Keratinocyte (primary cell): ENCODE results near the gene ADGRV1.

Experiments
- CTCF ChIP-seq, 3 experiments: IDR thresholded peaks in 1 of 3; conservative IDR thresholded peaks in 1 of 3; optimal IDR thresholded peaks in 1 of 3; 2 replicates in 2 of 3; 3 replicates in 1 of 3; pipeline versions ENCODE3 to v1.5.1; 2011; ENCODE audit warnings: low read length in 3 of 3, mild to moderate bottlenecking in 3 of 3, moderate library complexity in 2 of 3, control low read depth in 1 of 3, inconsistent platforms in 1 of 3; ENCODE audit not compliant: insufficient read depth in 2 of 3; ENCODE audit errors: extremely low read depth in 1 of 3
- EZH2 ChIP-seq: IDR thresholded peaks from one replicate; pipeline ENCODE4 v1.6.1; 2012; ENCODE audit warnings: inconsistent platforms, mild to moderate bottlenecking, low read length, moderate library complexity

- TF ChIP-seq CTCF (optimal IDR thresholded peaks at IDR 0.05 in 1 of 3, IDR thresholded peaks at IDR 0.05 in 1 of 3, conservative IDR thresholded peaks at IDR 0.05 in 1 of 3; ENCODE audit: extremely low read depth in 1 of 3, insufficient read depth in 2 of 3, low read length in 3 of 3) (no peak), EZH2 (no peak)
Observed at GRCh38 chr5:90691533-90691932, 132.9 kb downstream of the ADGRV1 start.
